ENCODE data around the gene MAP2. TPM values are rescaled to one million over a fixed set of nuclear protein-coding genes. Genes with fewer than 3 reads are reported as not detected.

MAP2 gene, protein sequence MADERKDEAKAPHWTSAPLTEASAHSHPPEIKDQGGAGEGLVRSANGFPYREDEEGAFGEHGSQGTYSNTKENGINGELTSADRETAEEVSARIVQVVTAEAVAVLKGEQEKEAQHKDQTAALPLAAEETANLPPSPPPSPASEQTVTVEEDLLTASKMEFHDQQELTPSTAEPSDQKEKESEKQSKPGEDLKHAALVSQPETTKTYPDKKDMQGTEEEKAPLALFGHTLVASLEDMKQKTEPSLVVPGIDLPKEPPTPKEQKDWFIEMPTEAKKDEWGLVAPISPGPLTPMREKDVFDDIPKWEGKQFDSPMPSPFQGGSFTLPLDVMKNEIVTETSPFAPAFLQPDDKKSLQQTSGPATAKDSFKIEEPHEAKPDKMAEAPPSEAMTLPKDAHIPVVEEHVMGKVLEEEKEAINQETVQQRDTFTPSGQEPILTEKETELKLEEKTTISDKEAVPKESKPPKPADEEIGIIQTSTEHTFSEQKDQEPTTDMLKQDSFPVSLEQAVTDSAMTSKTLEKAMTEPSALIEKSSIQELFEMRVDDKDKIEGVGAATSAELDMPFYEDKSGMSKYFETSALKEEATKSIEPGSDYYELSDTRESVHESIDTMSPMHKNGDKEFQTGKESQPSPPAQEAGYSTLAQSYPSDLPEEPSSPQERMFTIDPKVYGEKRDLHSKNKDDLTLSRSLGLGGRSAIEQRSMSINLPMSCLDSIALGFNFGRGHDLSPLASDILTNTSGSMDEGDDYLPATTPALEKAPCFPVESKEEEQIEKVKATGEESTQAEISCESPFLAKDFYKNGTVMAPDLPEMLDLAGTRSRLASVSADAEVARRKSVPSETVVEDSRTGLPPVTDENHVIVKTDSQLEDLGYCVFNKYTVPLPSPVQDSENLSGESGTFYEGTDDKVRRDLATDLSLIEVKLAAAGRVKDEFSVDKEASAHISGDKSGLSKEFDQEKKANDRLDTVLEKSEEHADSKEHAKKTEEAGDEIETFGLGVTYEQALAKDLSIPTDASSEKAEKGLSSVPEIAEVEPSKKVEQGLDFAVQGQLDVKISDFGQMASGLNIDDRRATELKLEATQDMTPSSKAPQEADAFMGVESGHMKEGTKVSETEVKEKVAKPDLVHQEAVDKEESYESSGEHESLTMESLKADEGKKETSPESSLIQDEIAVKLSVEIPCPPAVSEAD (N-terminal part only)
- total RNA-seq (2014; rRNA removed; shearing (Covaris generic)) = 59.3 and 63.3 TPM in 2 replicates

DNA sequence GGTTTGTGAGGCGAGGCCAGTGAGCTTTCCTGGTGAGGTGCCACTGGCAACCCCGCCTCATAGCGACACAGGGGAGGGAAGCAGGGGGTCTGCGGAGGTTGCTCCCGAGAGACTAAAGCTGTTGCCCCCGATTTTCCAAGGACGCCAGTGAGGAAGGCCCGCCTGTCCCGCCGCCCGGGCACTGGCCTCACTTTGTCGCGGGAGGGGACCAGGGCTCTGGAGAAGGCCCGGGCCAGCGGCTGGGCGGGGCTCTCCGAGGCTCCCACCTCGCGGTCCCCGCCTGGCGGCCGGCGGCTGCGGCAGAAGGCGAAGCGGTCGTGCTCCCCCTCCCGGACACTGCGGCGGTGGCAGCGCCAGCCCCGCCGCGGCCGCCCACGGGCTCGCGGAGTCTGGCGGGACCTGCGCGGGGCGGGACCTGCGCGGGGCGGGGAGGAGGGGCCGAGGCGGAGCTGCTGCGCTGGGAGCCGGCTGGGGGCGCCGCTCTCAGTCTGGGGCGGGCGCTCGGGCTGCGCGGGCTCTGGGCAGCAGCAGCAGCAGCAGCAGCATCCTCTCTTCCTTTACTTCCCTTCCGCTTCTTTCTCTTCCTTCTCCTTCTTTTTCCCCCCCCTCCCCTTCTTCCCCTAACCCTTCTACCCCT lies at the start of gene MAP2:
TSS of gene MAP2 (plus strand) at position 486 of the 637 bp plus-strand sequence. CDS start 229,124 bp downstream, outside the sequence.
- Histone ChIP-seq H3K36me3 (no peaks in the 10 kb centered on the region), H3K27ac (peak within 1 kb of the TSS; percentile 2; the same call in 1 of the 2 replicates), H3K4me1 (peaks cover 5% of the 10 kb centered on the region; the same call in 1 of the 2 replicates), H3K4me3 (peak within 1 kb of the TSS; percentile 66), H3K27me3 (no peaks in the 10 kb centered on the region), H3K9me3 (replicated peaks) (no peaks in the 10 kb centered on the region)
- DNase-seq = peak; percentile 84 to 90

- H3K27ac ChIP-seq = no peak overlapping the region
Measured at GRCh38 chr2:209376686-209377085, 47.2 kb upstream of the MAP2 start.

DNA sequence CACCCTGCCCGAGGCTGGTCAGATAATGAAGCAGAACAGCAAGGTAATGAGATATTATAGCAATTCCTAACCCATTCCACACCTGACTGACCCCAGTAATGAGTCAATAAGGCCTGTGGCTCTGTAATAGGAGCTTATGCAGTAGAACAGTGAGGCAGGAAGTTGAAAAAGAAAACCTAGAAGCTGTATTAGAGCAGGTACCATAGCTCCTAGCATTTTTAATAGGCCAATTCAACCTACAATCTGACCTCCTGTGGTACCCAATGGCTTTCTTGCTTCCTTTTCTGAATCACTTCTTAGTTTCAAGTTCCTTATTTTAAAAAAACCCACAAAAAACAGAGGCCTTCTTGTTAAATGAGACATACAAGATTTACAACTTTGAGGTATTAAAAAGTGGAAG lies 43.6 kb upstream of the MAP2 start:
- Histone ChIP-seq H3K27ac (no peak overlapping the region), H3K27me3 (no peaks in the 10 kb centered on the region), H3K36me3 (no peaks in the 10 kb centered on the region), H3K9me3 (replicated peaks) (peaks cover 3% of the 10 kb centered on the region; the same call in 1 of the 2 replicates), H3K4me1 (no peaks in the 10 kb centered on the region), H3K4me3 (no peak overlapping the region)
- no peak for DNase-seq

More at GRCh38 chr2:209376686-209377085, 47.2 kb upstream of the MAP2 start:
- H3K27me3 ChIP-seq = no peaks in the 10 kb centered on the region
- no peaks in the 10 kb centered on the region; the same call in 1 of the 2 replicates for H3K9me3 ChIP-seq (replicated peaks)
- H3K4me3 ChIP-seq = no peak overlapping the region
- no peaks in the 10 kb centered on the region for H3K36me3 ChIP-seq
- no peaks in the 10 kb centered on the region for H3K4me1 ChIP-seq
- no peak for DNase-seq

GRCh38 chr2:209381091-209381490 lies 42.8 kb upstream of the MAP2 start:
- H3K36me3 ChIP-seq = no peaks in the 10 kb centered on the region
- H3K4me3 ChIP-seq = no peak overlapping the region
- H3K4me1 ChIP-seq = no peaks in the 10 kb centered on the region
- H3K27me3 ChIP-seq = no peaks in the 10 kb centered on the region
- H3K9me3 ChIP-seq (replicated peaks) = peaks cover 3% of the 10 kb centered on the region; the same call in 1 of the 2 replicates
- H3K27ac ChIP-seq = no peak overlapping the region
- no peak for DNase-seq

DNA sequence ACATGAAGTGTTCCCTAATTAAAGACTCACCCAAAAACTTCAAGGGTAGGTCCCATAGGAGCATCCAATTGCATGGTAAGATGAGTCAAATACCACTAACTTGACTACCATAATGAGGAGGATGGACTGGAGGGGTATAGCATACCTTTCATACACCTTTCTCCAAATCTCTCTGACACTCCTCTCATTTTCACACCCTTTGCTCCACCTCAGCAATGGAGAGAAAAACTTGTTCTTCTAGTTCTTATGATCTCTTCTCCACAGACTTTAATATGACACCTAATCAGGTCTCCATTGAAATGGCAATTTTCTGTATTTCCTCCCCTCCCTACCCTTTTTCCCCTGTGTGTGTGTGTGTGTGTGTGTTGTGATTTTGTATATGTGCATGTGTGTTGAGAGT lies 41.1 kb upstream of the MAP2 start:
- no peaks in the 10 kb centered on the region for H3K27me3 ChIP-seq

GRCh38 chr2:209383212-209383611 lies 40.6 kb upstream of the MAP2 start:
- Histone ChIP-seq H3K27me3 (no peaks in the 10 kb centered on the region), H3K27ac (no peak overlapping the region), H3K9me3 (replicated peaks) (0 out of 2 replicates have a peak, but pooled peaks cover 3% of the 10 kb centered on the region), H3K4me3 (no peak overlapping the region), H3K36me3 (no peaks in the 10 kb centered on the region), H3K4me1 (no peaks in the 10 kb centered on the region)
- no peak for DNase-seq

More for the DNA sequence above, 41.1 kb upstream of the MAP2 start:
- H3K9me3 ChIP-seq (replicated peaks) = peaks cover 3% of the 10 kb centered on the region; the same call in 1 of the 2 replicates
- H3K36me3 ChIP-seq = no peaks in the 10 kb centered on the region
- H3K27ac ChIP-seq = no peak overlapping the region
- H3K4me1 ChIP-seq = no peaks in the 10 kb centered on the region
- H3K4me3 ChIP-seq = no peak overlapping the region
- DNase-seq = no peak

GRCh38 chr2:209387389-209387788 lies 36.5 kb upstream of the MAP2 start:
- no peak for DNase-seq
- H3K4me3 ChIP-seq = no peak overlapping the region

GRCh38 chr2:209388446-209389037 lies 35.3 kb upstream of the MAP2 start:
- no peak for DNase-seq
- Histone ChIP-seq H3K4me3 (no peak overlapping the region), H3K27ac (no peak overlapping the region), H3K36me3 (no peaks in the 10 kb centered on the region), H3K9me3 (replicated peaks) (0 out of 2 replicates have a peak, but pooled peaks cover 3% of the 10 kb centered on the region), H3K27me3 (no peaks in the 10 kb centered on the region), H3K4me1 (peaks cover 34% of the 10 kb centered on the region)

More at GRCh38 chr2:209387389-209387788, 36.5 kb upstream of the MAP2 start:
- no peaks in the 10 kb centered on the region for H3K36me3 ChIP-seq
- H3K9me3 ChIP-seq (replicated peaks) = 0 out of 2 replicates have a peak, but pooled peaks cover 3% of the 10 kb centered on the region
- H3K27me3 ChIP-seq = no peaks in the 10 kb centered on the region
- H3K4me1 ChIP-seq = peaks cover 28% of the 10 kb centered on the region
- H3K27ac ChIP-seq = no peak overlapping the region

- no peaks in the 10 kb centered on the region for H3K27me3 ChIP-seq
- no peak overlapping the region for H3K27ac ChIP-seq
- peaks cover 34% of the 10 kb centered on the region for H3K4me1 ChIP-seq
- H3K4me3 ChIP-seq = no peak overlapping the region
- H3K9me3 ChIP-seq (replicated peaks) = 0 out of 2 replicates have a peak, but pooled peaks cover under 1% of the 10 kb centered on the region
- DNase-seq = peak; percentile 13 to 44
- H3K36me3 ChIP-seq = no peaks in the 10 kb centered on the region
Measured at GRCh38 chr2:209389171-209389618, 34.7 kb upstream of the MAP2 start.

DNA sequence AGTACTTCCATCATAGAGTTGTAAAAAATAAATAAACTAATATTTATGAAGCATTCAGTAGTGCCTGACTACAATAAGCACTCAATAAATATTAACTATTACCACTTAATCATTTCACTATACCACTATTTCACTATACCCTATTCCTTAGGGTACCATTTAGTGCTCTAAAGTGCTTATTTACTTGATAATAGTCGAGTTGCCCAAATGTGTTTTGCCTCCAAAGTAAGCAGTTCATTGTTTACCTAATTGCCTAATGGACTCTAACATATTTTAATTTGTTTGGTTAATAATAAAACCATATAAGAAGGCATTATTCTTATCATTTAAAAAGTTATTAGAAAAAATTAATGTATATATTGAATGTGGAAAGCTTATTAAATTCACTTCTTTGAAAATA lies 33.0 kb upstream of the MAP2 start:
- H3K4me1 ChIP-seq = peaks cover 34% of the 10 kb centered on the region
- H3K27me3 ChIP-seq = no peaks in the 10 kb centered on the region
- peak overlapping the region; percentile 53 for H3K27ac ChIP-seq
- H3K36me3 ChIP-seq = no peaks in the 10 kb centered on the region
- H3K9me3 ChIP-seq (replicated peaks) = no peaks in the 10 kb centered on the region
- H3K4me3 ChIP-seq = no peak overlapping the region
- DNase-seq = no peak

DNA sequence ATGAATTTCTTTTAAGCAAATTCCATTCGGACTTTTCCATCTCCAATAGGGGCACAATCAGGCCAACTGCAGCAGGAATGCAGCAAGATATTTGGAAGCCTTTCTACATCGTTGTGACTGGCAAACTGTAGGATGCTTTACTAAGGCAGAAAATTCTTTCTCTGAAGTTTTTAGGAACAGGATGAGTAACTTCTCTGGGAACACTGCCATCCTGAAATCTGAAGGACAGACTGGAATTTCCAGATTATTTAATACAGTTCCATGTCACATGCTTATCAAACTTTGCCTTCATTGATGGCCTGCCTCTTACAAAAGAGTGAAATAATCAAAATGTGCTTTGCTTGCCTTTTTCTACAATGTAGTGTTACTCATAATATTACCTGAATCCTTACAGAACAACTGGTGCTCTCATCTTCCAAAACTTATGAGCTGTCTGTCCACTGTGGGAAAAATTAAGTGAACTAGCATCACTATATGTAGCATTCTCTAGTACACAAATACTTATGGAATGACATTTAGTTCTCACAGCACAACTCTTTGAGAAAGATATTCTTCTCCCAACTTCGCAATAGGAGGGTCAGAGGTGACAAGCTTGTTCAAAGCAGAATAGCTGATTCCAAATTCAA lies 32.0 kb upstream of the MAP2 start:
- Histone ChIP-seq H3K4me1 (peaks cover 34% of the 10 kb centered on the region), H3K27me3 (no peaks in the 10 kb centered on the region), H3K27ac (peak overlapping the region; percentile 53), H3K4me3 (no peak overlapping the region), H3K9me3 (replicated peaks) (no peaks in the 10 kb centered on the region), H3K36me3 (no peaks in the 10 kb centered on the region)
- DNase-seq = peak; percentile 11 to 31

DNA sequence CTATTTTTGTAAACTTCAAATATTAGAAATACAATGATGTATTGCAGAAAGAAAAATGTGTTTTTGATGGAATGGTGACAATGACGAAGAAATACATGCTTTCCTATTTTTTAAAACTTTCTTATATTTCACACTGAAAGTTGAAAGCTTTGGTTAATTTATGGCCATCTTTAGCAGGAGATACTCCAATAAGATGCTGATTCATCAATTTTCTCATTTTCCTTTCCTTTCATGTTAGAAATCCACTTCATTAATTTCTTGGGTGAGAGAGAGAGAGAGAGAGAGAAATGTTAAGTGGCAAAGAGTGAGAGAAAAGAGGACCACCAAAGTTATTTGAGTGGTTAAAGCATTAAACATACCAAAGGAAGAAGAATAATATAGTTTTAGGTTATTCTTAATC lies 28.6 kb upstream of the MAP2 start:
- Histone ChIP-seq H3K4me3 (no peak overlapping the region), H3K27ac (no peak overlapping the region), H3K4me1 (peaks cover 23% of the 10 kb centered on the region), H3K27me3 (no peaks in the 10 kb centered on the region), H3K9me3 (replicated peaks) (no peaks in the 10 kb centered on the region), H3K36me3 (no peaks in the 10 kb centered on the region)
- DNase-seq = no peak

DNA sequence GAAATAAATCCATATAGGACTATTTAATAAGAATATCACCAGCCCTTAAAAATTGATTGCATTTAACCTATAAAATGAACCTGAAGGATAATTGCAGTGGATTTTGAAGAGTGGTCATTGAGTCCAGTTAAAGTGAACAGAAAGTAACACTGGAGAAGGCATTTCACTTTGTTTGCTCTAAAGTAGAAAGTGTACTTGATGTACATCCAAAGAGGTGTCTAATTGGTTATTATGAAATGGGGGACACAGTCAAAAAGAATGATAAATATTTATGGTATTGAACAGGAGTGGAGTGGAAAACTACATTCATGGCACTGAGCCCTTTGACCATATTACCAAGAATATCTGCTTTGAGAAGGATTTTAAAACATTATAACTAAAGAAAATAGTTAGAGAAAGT lies 28.2 kb upstream of the MAP2 start:
- Histone ChIP-seq H3K27ac (no peak overlapping the region), H3K36me3 (no peaks in the 10 kb centered on the region), H3K9me3 (replicated peaks) (no peaks in the 10 kb centered on the region), H3K4me1 (peaks cover 23% of the 10 kb centered on the region), H3K27me3 (no peaks in the 10 kb centered on the region), H3K4me3 (no peak overlapping the region)
- DNase-seq = no peak

Measured in SJCRH30 (cell line).